GM10266 (cell line): Measurements from ENCODE around the gene CNTN4.

Source experiments
- DNase-seq: peaks from one replicate; pipeline ENCODE4 v3.0.0; 2012; ENCODE audit errors: extremely low spot score
- TF ChIP-seq, protein P1 (sequence below): IDR thresholded peaks from 2 replicates; pipeline ENCODE4 v1.5.1; 2012; ENCODE audit warnings: mild to moderate bottlenecking, low read depth; ENCODE audit not compliant: control insufficient read depth, insufficient read depth; ENCODE audit errors: missing control alignments

CNTN4 gene

DNA sequence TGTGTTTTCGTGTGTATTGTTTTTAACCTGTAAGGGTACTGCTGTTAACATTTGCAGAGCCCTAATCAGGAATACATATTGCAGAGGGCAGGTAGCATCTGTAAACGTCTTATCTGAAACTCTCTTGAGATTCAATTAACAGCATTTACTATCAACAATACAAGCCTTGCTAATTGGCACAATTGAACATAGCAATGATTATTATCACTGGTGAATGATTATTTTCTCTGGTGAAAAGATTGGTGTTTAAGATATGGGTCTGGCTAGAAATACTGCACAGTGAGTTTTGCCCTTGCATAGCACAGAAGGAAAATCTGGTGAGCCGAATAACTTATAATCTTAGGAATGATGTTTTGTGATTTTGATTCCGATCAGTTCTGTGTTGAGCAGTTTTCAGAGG, 5.9 kb upstream of the CNTN4 start:
- no peak for DNase-seq
- TF ChIP-seq, protein P1, sequence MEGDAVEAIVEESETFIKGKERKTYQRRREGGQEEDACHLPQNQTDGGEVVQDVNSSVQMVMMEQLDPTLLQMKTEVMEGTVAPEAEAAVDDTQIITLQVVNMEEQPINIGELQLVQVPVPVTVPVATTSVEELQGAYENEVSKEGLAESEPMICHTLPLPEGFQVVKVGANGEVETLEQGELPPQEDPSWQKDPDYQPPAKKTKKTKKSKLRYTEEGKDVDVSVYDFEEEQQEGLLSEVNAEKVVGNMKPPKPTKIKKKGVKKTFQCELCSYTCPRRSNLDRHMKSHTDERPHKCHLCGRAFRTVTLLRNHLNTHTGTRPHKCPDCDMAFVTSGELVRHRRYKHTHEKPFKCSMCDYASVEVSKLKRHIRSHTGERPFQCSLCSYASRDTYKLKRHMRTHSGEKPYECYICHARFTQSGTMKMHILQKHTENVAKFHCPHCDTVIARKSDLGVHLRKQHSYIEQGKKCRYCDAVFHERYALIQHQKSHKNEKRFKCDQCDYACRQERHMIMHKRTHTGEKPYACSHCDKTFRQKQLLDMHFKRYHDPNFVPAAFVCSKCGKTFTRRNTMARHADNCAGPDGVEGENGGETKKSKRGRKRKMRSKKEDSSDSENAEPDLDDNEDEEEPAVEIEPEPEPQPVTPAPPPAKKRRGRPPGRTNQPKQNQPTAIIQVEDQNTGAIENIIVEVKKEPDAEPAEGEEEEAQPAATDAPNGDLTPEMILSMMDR = no peak

DNA sequence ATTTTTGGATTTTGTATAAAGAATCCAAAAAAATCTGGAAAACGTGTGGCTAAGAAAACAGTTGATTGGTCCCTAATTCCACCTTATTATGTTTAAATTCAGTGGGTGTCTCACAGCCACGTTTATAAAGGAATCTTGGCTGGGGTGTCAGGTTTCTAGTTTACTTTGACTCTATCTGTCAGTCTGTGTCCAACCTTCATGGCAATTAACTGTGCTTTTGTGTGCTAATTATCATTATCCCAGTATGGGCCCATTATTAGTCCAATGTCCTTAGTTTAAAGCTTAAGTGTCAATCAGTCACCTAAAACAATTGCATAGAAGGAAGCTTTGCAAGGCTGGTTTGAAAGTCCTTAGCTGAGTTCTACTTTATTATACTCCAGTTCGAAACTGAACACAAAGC, 3.7 kb upstream of the CNTN4 start:
- TF ChIP-seq, protein P1 = no peak
- no peak for DNase-seq

DNA sequence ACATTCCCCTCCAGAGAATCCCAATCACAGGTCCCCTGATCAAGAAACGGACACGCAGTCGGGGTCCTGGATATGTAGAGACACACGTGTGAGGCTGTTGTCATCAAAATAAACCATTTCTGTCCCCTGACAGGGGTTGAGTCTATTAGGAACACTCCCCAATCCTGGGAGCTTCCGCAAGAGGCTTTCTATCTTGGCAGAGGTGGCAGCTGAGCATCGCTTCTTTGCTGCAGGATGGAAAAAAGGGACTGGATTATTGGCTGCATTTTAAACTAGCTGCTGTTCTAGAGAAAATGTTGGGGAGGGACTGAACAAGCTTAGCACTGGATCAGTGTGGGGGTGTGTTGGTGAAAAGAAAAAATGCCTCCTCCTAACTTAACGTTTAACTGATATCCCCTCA, 2.5 kb upstream of the CNTN4 start:
- TF ChIP-seq, protein P1 = no peak
- DNase-seq = no peak

DNA sequence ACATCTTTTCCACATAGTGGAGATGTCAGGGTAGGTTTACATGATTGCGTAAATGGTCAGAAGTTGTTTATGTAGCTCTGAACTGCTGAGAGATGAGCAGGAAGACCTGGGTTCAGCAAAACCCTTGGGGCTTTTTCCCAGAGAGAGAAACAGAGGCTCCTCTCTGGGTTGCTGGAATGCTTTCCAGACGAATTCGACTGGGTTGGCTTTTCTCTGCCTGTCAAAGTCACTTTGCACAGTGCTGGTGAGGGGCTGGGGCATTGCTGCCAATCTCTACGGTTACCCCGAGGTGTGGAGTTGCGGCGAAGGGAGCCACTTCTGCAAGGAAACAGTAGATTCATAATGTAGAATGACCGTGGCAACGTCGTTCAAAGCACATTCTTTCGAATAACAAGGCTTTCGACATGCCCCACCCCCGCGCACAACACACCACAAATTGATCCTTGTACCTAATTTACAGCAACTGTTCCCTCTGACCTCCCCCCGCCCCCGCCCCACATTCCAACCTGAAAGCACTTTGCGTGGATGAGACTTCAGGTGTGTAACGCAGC, 950 bp upstream of the CNTN4 start:
- TF ChIP-seq, protein P1 = no peak
- DNase-seq = no peak

DNA sequence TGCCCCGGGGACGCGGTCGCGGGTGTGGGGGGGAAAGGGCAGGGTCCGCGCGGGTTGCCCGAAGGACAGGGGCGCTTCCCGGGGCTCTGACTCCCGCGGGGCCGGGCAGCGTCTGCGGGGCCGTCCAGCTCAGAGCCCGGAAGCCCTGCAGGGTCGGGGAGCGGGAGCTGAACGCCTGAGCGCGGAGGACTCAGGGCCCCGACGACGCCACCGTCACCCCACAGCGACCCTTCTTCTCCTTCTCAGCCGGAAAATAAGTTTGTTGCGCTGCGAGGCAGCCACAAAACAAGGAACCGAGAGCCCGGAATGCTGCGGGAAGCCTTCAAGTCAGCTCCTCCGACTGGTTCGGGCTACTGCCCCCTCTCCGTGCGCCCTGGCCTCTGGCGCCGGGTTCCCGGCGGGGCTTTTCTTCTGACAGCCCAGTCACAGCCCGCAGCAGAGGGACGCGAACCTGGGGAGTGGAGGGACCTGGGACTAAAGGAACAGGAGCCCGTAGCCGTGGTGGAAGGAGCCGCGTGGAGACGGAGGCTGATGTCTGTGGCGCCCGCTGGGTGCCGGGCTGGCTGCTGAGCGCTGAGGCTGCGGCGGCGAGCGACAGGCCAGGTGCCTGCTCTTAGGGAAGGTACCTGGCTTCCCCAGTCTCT, 484 bp downstream of the CNTN4 start:
- no peak for DNase-seq
- TF ChIP-seq, protein P1 = no peak

DNA sequence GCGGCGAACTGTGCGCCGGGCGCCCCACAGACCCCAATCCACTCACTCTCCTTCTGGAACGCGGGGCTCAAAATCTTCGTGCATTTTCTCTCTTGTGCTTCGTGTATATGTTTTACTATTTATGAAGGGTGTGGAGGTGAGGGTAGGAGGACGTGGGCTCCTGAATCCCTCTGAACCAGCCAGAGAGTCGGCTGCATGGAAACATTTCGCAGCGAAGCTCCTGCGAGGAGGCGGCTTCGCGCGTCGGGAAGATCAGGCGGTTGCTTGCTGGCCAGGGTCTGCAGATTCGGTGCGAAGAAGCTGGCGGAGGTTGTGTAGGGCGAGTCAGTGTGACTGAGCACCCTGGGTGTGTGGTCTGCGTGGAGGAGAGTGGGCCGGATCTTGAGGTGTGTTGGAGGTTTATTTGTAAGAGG, 1.1 kb downstream of the CNTN4 start:
- TF ChIP-seq, protein P1 = no peak
- no peak for DNase-seq

DNA sequence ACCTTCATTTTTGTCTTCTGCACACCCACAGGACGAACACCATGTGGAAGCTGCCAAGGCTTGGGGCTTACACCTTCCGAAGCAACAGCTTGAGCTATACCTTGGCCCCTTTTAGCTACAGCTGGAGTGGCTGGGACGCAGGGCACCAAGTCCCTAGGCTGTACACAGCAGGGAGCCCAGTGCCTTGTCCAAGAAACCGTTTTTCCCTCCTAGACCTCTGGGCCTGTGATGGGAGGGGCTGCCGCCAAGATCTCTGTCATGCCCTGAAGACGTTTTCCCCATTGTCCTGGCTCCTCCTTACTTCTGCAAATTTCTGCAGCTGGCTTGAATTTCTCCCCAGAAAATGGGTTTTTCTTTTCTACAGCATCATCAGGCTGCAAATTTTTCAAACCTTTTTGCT, 7.8 kb downstream of the CNTN4 start:
- TF ChIP-seq, protein P1 = no peak
- no peak for DNase-seq
